AG04450 (cell line): ENCODE measurements around the gene SMIM10. TPM values are rescaled to one million over a fixed set of nuclear protein-coding genes. Genes with fewer than 3 reads are reported as not detected.
"Not testable (repeated sequence)": the region's sequence is repeated elsewhere in the genome, so short reads cannot be mapped to it uniquely, and the experiment has no call there.

Source experiments
- CTCF ChIA-PET: fragments of 300-600, 350-600 bp; formaldehyde crosslinking; extraction: SDS; loops from one replicate; lab custom pipeline; 2022; ENCODE audit warnings: antibody characterized with exemption, inconsistent platforms; lab: Charles Lee
- POLR2A ChIA-PET: fragments of 350-600 bp; formaldehyde crosslinking; extraction: SDS; loops from one replicate; lab custom pipeline; 2021; ENCODE audit warnings: antibody characterized with exemption, inconsistent platforms; lab: Yijun Ruan, JAX
- DNase-seq: peaks from one replicate; pipeline ENCODE4 v3.0.0-alpha.2; 2011; ENCODE audit warnings: low read depth, low spot score
- H3K27ac ChIP-seq: one replicate; pipeline ENCODE4 v1.5.1; 2012; ENCODE audit warnings: low read depth, low read length, control low read depth
- H3K27me3 ChIP-seq: one replicate; pipeline ENCODE4 v1.6.0; 2012; ENCODE audit warnings: low read length; ENCODE audit not compliant: control insufficient read depth, insufficient read depth
- H3K4me3 ChIP-seq: 2 replicates; pipeline ENCODE4 v1.5.1; 2011; ENCODE audit warnings: mild to moderate bottlenecking, low read depth, low read length, control low read depth
- H3K9me3 ChIP-seq: 2 replicates; pipeline ENCODE4 v1.5.1; 2012; ENCODE audit warnings: low read length; ENCODE audit not compliant: control insufficient read depth, insufficient read depth
- polyA plus RNA-seq: library from polyadenylated mRNA; depleted of rRNA; stranded (reverse); fragments of >200 nt; gene quantifications from 2 replicates; pipeline ENCODE4 v1.2.3, GENCODE V29; 2011; rRNA removed

SMIM10 gene
- polyA plus RNA-seq, 1 experiment = 10.7 TPM

- not testable (repeated sequence) for H3K27me3 ChIP-seq, H3K27ac ChIP-seq, DNase-seq, H3K4me3 ChIP-seq, H3K9me3 ChIP-seq
- POLR2A ChIA-PET = interaction anchor here (0.6 kb wide), 1 partner anchor 28 kb away, joined by 4 read pairs; no protein-coding TSS in a partner anchor
- CTCF ChIA-PET = interaction anchor here (0.6 kb wide), 1 partner anchor 45 kb away, joined by 5 read pairs; no protein-coding TSS in a partner anchor
Measured at GRCh38 chrX:135041149-135042123, 50.6 kb downstream of the SMIM10 start.

Other genes with a start within 250 kb of the SMIM10 start
- gene PABIR2, start 193.8 kb upstream of the SMIM10 start, polyA plus RNA-seq = 20.1 and 21.6 TPM in 2 replicates
- gene MOSPD1, start 75.7 kb upstream of the SMIM10 start, polyA plus RNA-seq = 48.4 and 72.7 TPM in 2 replicates
- 18.2 and 20.4 TPM in 2 replicates for gene RTL8B, start 31.6 kb downstream of the SMIM10 start, polyA plus RNA-seq
- gene RTL8C, start 41.4 kb downstream of the SMIM10 start, polyA plus RNA-seq = 190 and 251 TPM in 2 replicates
- 49.4 and 83.5 TPM in 2 replicates for gene RTL8A, start 61.1 kb downstream of the SMIM10 start, polyA plus RNA-seq
- gene SMIM10L2B, start 107.7 kb downstream of the SMIM10 start, polyA plus RNA-seq = 0.38 and 0.50 TPM in 2 replicates
- gene ETDB, start 129.5 kb downstream of the SMIM10 start, polyA plus RNA-seq = not detected in 2 replicates
- not detected in 2 replicates for gene CT55, start 180.4 kb downstream of the SMIM10 start, polyA plus RNA-seq